Activated T-cell treated with anti-CD3 and anti-CD28 coated beads for 48 hours (primary cell): ENCODE measurements around the gene DGKD.
"Not testable (repeated sequence)": the region's sequence is repeated elsewhere in the genome, so short reads cannot be mapped to it uniquely, and the experiment has no call there.

Source experiments
- DNase-seq: peaks from one replicate; pipeline ENCODE4 v3.0.0-alpha.2; 2020; ENCODE audit warnings: low read depth

Gene DGKD

GRCh38 chr2:233353769-233354499 lies at the start of gene DGKD:
Gene DGKD (plus strand): TSS chr2:233354494. CDS start chr2:233354519, 25 bp downstream.
- peak; percentile 78 for DNase-seq

- DNase-seq, result no peak
Measured at GRCh38 chr2:233307565-233307964, 46.7 kb upstream of the DGKD start, which contains the start of gene SAG. Gene SAG (plus strand): TSS chr2:233307816. CDS start chr2:233309190, 1,374 bp downstream.

DNA sequence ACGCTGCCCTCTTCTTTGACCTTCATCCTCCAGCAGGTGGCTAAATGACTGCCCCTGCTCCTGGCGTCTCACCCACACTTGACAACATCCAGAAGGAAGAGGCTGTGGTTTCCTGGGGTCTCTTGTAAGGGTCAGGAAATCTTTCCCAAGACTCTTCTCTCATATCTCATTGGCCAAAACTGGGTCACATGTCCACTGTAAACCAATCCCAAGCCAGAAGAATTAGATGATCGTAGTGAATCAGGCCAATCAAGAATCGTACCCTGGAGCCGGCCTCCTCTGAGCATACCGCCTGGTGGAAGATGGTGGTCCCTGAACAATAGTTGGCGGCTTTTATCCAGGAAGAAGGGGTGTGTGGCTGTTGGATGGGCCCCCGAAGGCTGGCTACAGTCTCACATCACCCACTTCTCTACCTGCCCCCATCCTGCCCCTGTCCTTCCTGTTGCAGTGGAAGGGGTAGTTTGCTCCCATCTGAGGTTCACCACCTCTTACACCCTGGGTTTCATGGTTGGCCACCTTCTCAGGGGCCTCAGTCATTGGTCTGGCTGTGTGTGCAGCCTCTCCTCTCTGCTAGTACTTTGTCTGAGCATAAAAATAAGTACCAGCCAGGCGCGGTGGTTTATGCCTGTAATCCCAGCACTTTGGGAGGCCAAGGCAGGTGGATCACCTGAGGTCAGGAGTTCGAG lies 42.9 kb upstream of the DGKD start:
- DNase-seq, result no peak

DNA sequence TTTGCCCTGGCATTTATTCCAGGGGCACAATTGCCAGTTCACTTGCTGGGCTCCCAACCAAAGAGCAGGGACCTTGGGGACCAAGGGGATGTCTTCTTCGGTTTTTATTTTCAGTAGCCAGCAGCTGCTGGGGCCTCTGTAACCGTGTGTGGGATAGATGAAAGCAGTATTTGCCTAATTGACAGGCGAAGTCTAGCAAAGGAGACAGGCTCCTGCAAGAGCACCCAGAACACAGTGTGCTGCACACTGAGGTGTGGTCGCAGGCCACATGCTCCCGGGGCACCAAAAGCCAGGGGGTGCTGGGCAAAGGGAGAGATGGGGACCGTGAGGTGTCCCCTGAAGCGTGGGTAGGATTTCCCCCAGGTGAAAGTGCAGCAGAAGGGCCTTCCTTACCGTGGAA lies 41.4 kb upstream of the DGKD start:
- DNase-seq, result no peak

- DNase-seq, result no peak
Measured at GRCh38 chr2:233314180-233314925, 39.9 kb upstream of the DGKD start.

DNA sequence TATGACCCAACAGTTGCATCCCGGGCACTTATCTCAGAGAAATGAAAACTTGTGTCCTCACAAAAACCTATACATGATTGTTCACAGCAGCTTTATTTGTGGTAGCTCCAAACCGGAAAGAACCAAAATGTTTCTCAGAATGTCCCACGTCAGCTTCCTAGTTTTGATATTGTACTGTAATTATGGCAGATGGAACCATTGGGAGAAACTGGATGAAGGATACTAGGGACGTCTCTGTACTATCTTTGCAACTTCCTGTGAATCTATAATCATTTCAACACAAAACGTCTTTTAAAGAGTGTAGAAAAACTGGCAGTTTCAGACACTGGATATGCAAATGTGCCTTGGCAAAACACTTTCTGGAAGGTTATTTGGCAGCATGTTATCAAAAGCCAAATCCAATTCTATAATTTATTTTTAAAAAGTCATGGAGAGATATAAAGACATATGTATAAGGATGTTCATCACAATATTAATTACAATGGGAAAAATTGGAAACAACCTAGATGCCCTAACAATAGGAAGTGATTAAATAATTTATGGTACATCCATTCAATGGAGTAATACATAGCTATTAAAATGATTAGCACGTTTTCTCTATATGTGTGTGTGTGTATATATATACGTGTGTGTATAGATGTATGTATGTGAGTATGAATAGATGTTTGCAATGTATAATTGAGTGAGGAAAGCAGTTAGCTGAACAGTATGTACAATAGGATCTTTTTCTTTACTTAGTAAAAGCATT lies 36.9 kb upstream of the DGKD start:
- DNase-seq, result no peak

DNA sequence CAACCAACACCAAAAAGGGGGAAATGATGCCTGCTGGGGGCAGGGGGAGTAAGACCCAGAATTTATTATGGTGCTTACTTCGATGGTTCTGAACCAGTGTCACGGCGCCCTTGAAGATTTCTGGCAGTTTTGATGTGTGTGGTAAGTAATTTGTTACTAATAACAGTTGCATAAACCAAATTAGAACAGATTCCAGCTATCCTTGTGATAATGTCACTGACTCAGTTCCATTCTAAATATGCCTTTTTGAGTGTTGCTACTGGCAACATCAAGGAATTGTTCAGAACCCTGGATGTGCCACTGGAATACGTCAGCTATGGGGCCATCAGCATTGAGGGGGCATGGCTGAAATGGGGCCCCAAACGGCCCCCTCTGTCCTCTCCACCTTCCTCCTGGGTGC lies 35.0 kb upstream of the DGKD start:
- DNase-seq, result no peak

- DNase-seq, result no peak
Measured at GRCh38 chr2:233320470-233320869, 33.8 kb upstream of the DGKD start.

- no peak for DNase-seq
Measured at GRCh38 chr2:233321166-233321565, 33.1 kb upstream of the DGKD start.

- no peak for DNase-seq
Measured at GRCh38 chr2:233323851-233324250, 30.4 kb upstream of the DGKD start.

DNA sequence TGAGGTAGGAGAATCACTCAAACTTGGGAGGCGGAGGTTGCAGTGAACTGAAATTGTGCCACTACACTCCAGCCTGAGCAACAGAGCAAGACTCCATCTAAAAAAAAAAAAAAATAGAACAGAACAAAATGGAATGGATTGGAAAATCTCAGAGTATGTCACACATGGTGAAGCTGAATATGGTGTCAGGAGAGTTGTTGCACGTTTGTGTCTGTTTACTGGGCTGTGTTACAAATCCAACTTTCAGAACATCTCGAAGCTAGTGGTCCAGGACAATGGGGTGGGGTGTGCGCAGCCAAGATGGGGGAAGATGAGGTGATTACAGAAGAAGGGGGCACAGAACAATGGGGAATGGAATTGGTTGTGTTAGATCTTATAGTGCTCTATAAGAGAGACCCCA lies 29.0 kb upstream of the DGKD start:
- DNase-seq, result no peak

GRCh38 chr2:233325814-233326213 lies 28.5 kb upstream of the DGKD start:
- no peak for DNase-seq

- no peak for DNase-seq
Measured at GRCh38 chr2:233326500-233326899, 27.8 kb upstream of the DGKD start.

DNA sequence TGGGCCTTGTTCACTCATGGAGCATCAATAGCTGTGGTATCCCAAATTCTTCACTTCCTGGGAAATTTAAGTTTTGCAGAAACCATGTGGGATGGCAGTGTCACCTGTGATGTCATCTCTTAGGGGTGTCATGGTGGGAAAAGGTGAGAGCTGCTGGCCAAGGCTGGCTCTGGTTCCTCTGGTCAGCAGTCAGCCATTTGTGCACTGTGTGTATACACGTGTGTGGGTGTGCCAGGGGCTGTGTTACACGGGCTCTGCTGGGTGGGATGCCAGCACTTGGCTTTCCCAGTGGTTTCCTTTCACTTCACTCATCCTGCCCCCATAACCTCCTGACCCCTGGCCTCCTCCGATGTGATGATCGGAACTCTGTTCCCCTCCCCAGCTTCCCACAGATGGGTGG lies 25.4 kb upstream of the DGKD start:
- no peak for DNase-seq

- DNase-seq, result no peak
Measured at GRCh38 chr2:233329489-233330135, 24.7 kb upstream of the DGKD start.

- peak; percentile 42 for DNase-seq
Measured at GRCh38 chr2:233331536-233331935, 22.8 kb upstream of the DGKD start.

DNA sequence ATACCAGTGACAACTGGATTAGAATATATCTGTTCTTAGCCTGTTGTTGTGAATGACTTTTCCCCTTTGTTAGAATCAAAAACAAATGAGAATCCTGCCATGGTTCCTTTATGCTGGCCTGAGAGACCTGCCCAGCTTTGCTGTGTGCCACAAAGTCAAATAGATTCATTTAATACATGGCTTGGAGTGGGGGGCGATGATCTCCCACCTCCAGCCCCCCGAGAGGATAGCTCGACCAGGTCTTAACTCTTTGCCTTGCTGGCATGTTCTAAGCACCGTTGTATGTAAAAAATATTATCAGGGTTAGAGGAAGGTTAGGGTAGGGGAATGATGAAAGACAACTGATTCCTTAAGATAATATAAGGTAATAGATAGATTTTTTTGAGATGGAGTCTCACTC lies 22.2 kb upstream of the DGKD start:
- DNase-seq, result no peak

GRCh38 chr2:233334915-233335314 lies 19.4 kb upstream of the DGKD start:
- DNase-seq, result no peak

GRCh38 chr2:233336091-233336490 lies 18.2 kb upstream of the DGKD start:
- not testable (repeated sequence) for DNase-seq

DNA sequence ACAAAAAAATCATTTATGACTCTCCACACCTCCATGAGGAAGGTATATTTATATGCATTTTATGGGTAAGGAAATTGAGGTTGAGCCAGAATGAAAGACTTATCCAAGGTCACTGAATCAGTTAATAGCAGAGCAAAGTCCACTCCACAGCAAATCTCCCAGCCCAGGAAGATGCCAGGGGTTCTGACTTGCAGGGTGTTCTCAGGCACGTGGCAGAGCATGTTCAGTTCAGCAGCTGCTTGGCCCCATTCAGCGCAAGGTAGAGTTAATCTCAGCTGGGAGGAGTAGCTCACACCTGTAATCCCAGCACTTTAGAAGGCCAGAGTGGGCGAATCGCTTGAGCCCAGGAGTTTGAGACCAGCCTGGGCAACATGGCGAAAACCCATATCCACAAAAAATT lies 17.8 kb upstream of the DGKD start:
- no peak for DNase-seq

- no peak for DNase-seq
Measured at GRCh38 chr2:233338046-233338445, 16.2 kb upstream of the DGKD start.
